GM23338 (cell line): ENCODE results near the gene ZNF546. TPM values are rescaled to one million over a fixed set of nuclear protein-coding genes. Genes with fewer than 3 reads are reported as not detected.

Experiments
- ATAC-seq: fragments of 200-7000 bp; cut with Tn5 transposase; 3 replicates; pipeline ENCODE4 v1.9.1; 2020
- DNase-seq: peaks from one replicate; pipeline ENCODE4 v3.0.0-alpha.2; 2015; ENCODE audit warnings: low spot score
- H2AFZ ChIP-seq: fragments of 200-600 bp; sonication (generic); 2 replicates; pipeline ENCODE4 v1.8.0; 2016; ENCODE audit warnings: antibody characterized with exemption, mild to moderate bottlenecking, moderate library complexity
- H3F3A ChIP-seq: fragments of 200-600 bp; sonication (generic); replicated peaks from 2 replicates; pipeline ENCODE4 v1.8.0; 2017; ENCODE audit warnings: antibody characterized with exemption, mixed run types, low read depth
- H3K27ac ChIP-seq: fragments of 200-600 bp; sonication (generic); 2 replicates; pipeline ENCODE4 v1.6.1; 2016; ENCODE audit warnings: low read depth
- H3K27me3 ChIP-seq: fragments of 200-600 bp; sonication (generic); 2 replicates; pipeline ENCODE4 v1.8.0; 2016; ENCODE audit warnings: mild to moderate bottlenecking, mixed run types, moderate library complexity; ENCODE audit not compliant: insufficient read depth
- H3K36me3 ChIP-seq: fragments of 200-600 bp; sonication (generic); 2 replicates; pipeline ENCODE4 v1.8.0; 2016; ENCODE audit warnings: mild to moderate bottlenecking; ENCODE audit not compliant: insufficient read depth
- H3K4me1 ChIP-seq: fragments of 200-600 bp; sonication (generic); 2 replicates; pipeline ENCODE4 v1.8.0; 2016; ENCODE audit warnings: mild to moderate bottlenecking, moderate library complexity; ENCODE audit not compliant: insufficient read depth
- H3K4me2 ChIP-seq: fragments of 200-600 bp; sonication (generic); 2 replicates; pipeline ENCODE4 v1.7.1; 2017; ENCODE audit warnings: mixed run types
- H3K4me3 ChIP-seq: fragments of 200-600 bp; sonication (generic); 2 replicates; pipeline ENCODE4 v1.6.1; 2016; ENCODE audit warnings: mixed run types
- H3K79me2 ChIP-seq: fragments of 200-600 bp; sonication (generic); replicated peaks from 2 replicates; pipeline ENCODE4 v1.8.0; 2017; ENCODE audit warnings: mild to moderate bottlenecking; ENCODE audit not compliant: insufficient read depth
- H3K9me2 ChIP-seq: fragments of 200-600 bp; sonication (generic); 2 replicates; pipeline ENCODE4 v1.8.0; 2017; ENCODE audit not compliant: insufficient read depth
- H4K20me1 ChIP-seq: fragments of 200-600 bp; sonication (generic); replicated peaks from 2 replicates; pipeline ENCODE4 v1.8.0; 2017; ENCODE audit warnings: mild to moderate bottlenecking; ENCODE audit not compliant: insufficient read depth
- H3K27ac Mint-ChIP-seq: 2 replicates; pipeline ENCODE4 v1.8.0; 2020; ENCODE audit warnings: inconsistent platforms, mild to moderate bottlenecking, moderate library complexity, mixed read lengths
- H3K27me3 Mint-ChIP-seq: 3 replicates; pipeline ENCODE4 v1.8.0; 2022; ENCODE audit warnings: low read depth, mild to moderate bottlenecking, moderate library complexity, mixed read lengths, inconsistent platforms; ENCODE audit not compliant: insufficient read depth, poor library complexity
- H3K36me3 Mint-ChIP-seq: 3 replicates; pipeline ENCODE4 v1.8.0; 2021; ENCODE audit warnings: low read depth, mild to moderate bottlenecking, inconsistent platforms, moderate library complexity, mixed read lengths
- H3K4me1 Mint-ChIP-seq: 3 replicates; pipeline ENCODE4 v1.8.0; 2020; ENCODE audit warnings: mild to moderate bottlenecking, inconsistent platforms, mixed read lengths
- H3K4me3 Mint-ChIP-seq: 3 replicates; pipeline ENCODE4 v1.8.0; 2021; ENCODE audit warnings: moderate library complexity, mild to moderate bottlenecking, inconsistent platforms, mixed read lengths
- H3K9me3 Mint-ChIP-seq: 3 replicates; pipeline ENCODE4 v1.8.0; 2020; ENCODE audit warnings: moderate library complexity, mild to moderate bottlenecking, inconsistent platforms, mixed read lengths
- CREB1 ChIP-seq: fragments of 250-450 bp; sonication (Bioruptor Pico); IDR thresholded peaks from 2 replicates; pipeline ENCODE4 v1.5.0; 2020; ENCODE audit warnings: low read depth, mild to moderate bottlenecking, moderate library complexity
- ETS1 ChIP-seq: IDR thresholded peaks from 2 replicates; pipeline ENCODE4 v1.6.1; 2016; ENCODE audit warnings: antibody characterized with exemption
- EZH2 ChIP-seq: fragments of 200-600 bp; sonication (generic); IDR thresholded peaks from one replicate; pipeline ENCODE4 v1.8.0; 2017; ENCODE audit warnings: antibody characterized with exemption, mild to moderate bottlenecking, low read depth; ENCODE audit not compliant: unreplicated experiment
- EZH2phosphoT487 ChIP-seq: fragments of 200-600 bp; sonication (generic); IDR thresholded peaks from one replicate; pipeline ENCODE4 v1.8.1; 2018; ENCODE audit warnings: antibody characterized with exemption; ENCODE audit not compliant: unreplicated experiment
- JUNB ChIP-seq: IDR thresholded peaks from one replicate; pipeline ENCODE4 v1.6.1; 2016; ENCODE audit warnings: antibody characterized with exemption; ENCODE audit not compliant: unreplicated experiment
- NANOG ChIP-seq: IDR thresholded peaks from 2 replicates; pipeline ENCODE4 v1.6.1; 2016; ENCODE audit warnings: antibody characterized with exemption, borderline replicate concordance
- POLR2AphosphoS5 ChIP-seq: IDR thresholded peaks from 2 replicates; pipeline ENCODE4 v1.6.1; 2016; ENCODE audit warnings: antibody characterized with exemption, low read depth
- REST ChIP-seq: IDR thresholded peaks from one replicate; pipeline ENCODE4 v1.6.1; 2018; ENCODE audit warnings: antibody characterized with exemption; ENCODE audit not compliant: unreplicated experiment
- STAT1 ChIP-seq: IDR thresholded peaks from one replicate; pipeline ENCODE4 v1.6.1; 2016; ENCODE audit warnings: antibody characterized with exemption; ENCODE audit not compliant: unreplicated experiment
- ZNF114 ChIP-seq: fragments of 250-450 bp; sonication (Bioruptor Pico); IDR thresholded peaks from 2 replicates; pipeline ENCODE4 v1.5.0; 2020; ENCODE audit warnings: mild to moderate bottlenecking, moderate library complexity
- ZNF331 ChIP-seq: fragments of 250-450 bp; sonication (Bioruptor Pico); IDR thresholded peaks from 2 replicates; pipeline ENCODE4 v1.5.0; 2020; ENCODE audit warnings: low read depth, mild to moderate bottlenecking, moderate library complexity
- ZNF462 ChIP-seq: fragments of 250-450 bp; sonication (Bioruptor Pico); IDR thresholded peaks from 2 replicates; pipeline ENCODE4 v1.5.0; 2020; ENCODE audit warnings: mild to moderate bottlenecking, moderate library complexity
- polyA plus RNA-seq: library from polyadenylated mRNA; unstranded; fragments of >200 nt; fragmentation: Nextera tagmentation; extraction: Ambion mirVana; gene quantifications from 2 replicates; pipeline ENCODE4 v1.2.1, GENCODE V29; 2016
- total RNA-seq: library from RNA; depleted of rRNA; stranded (reverse); fragments of >200 nt; shearing (Covaris generic); gene quantifications from 2 replicates; pipeline ENCODE4 v1.2.3, GENCODE V29; 2014
- TF ChIP-seq, protein P1 (sequence below), 2 experiments: fragments of 200-600 bp in 1 of 2; sonication (generic) in 1 of 2; conservative IDR thresholded peaks; 2 replicates each; pipeline versions ENCODE4 v1.5.1 to v1.6.1; 2016 to 2017; ENCODE audit warnings: antibody characterized with exemption in 2 of 2, low read depth in 2 of 2, mild to moderate bottlenecking in 2 of 2, moderate library complexity in 1 of 2

Gene ZNF546
- total and polyA plus RNA-seq, 2 experiments from 2014 or later: 0.38 to 0.95 TPM

- Mint-ChIP-seq H3K9me3 (no peaks in the 10 kb centered on the region), H3K27ac (no peak overlapping the region), H3K27me3 (peaks cover 14% of the 10 kb centered on the region), H3K4me1 (peaks cover 8% of the 10 kb centered on the region; the same call in 2 of the 3 replicates), H3K4me3 (no peak overlapping the region), H3K36me3 (peaks cover 78% of the 10 kb centered on the region)
- Histone ChIP-seq H3K27ac (no peak overlapping the region), H3K36me3 (peaks cover 18% of the 10 kb centered on the region), H3K4me2 (no peak overlapping the region), H3K79me2 (peaks cover 17% of the 10 kb centered on the region), H3K4me1 (no peaks in the 10 kb centered on the region; the same call in 1 of the 2 replicates), H3K4me3 (no peak overlapping the region), H3K9me2 (no peaks in the 10 kb centered on the region), H2AFZ (no peak overlapping the region), H3K27me3 (no peaks in the 10 kb centered on the region), H3F3A (no peaks in the 10 kb centered on the region), H4K20me1 (peaks cover 11% of the 10 kb centered on the region)
- DNase-seq (no peak), ATAC-seq (no peak)
- TF ChIP-seq EZH2: no peak
- TF ChIP-seq ETS1: no peak
- no peak for TF ChIP-seq JUNB
- no peak for TF ChIP-seq REST
- TF ChIP-seq, protein P1, sequence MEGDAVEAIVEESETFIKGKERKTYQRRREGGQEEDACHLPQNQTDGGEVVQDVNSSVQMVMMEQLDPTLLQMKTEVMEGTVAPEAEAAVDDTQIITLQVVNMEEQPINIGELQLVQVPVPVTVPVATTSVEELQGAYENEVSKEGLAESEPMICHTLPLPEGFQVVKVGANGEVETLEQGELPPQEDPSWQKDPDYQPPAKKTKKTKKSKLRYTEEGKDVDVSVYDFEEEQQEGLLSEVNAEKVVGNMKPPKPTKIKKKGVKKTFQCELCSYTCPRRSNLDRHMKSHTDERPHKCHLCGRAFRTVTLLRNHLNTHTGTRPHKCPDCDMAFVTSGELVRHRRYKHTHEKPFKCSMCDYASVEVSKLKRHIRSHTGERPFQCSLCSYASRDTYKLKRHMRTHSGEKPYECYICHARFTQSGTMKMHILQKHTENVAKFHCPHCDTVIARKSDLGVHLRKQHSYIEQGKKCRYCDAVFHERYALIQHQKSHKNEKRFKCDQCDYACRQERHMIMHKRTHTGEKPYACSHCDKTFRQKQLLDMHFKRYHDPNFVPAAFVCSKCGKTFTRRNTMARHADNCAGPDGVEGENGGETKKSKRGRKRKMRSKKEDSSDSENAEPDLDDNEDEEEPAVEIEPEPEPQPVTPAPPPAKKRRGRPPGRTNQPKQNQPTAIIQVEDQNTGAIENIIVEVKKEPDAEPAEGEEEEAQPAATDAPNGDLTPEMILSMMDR (conservative IDR thresholded peaks at IDR 0.05; ENCODE audit: low read depth in 2 of 2): no peak
- no peak for TF ChIP-seq POLR2AphosphoS5
- TF ChIP-seq STAT1: no peak
- no peak for TF ChIP-seq NANOG
- no peak for TF ChIP-seq ZNF331 (CRISPR knock-in tag)
- TF ChIP-seq EZH2phosphoT487: no peak
- no peak for TF ChIP-seq ZNF114 (CRISPR knock-in tag)
- TF ChIP-seq CREB1 (CRISPR knock-in tag): no peak
- TF ChIP-seq ZNF462: no peak
These were observed 22.3 kb upstream of the ZNF546 start for GRCh38 chr19:39974377-39975155.
